ENCODE results near the gene VASN. TPM values are rescaled to one million over a fixed set of nuclear protein-coding genes. Genes with fewer than 3 reads are reported as not detected.
A peak's percentile ranks its signal among the peaks of the same experiment; 100 is the strongest.

The VASN gene
- total RNA-seq, 2 experiments from 2014 or later, result not detected

- H3K27me3 Mint-ChIP-seq, result no peaks in the 10 kb centered on the region
- no peak overlapping the region for H3K4me3 Mint-ChIP-seq
- intact Hi-C loops (cut with micrococcal nuclease), result loop anchor here (10.0 kb wide), 1 partner anchor 56 kb away; the partner anchor contains the start of gene PAM16
- POLR2A ChIA-PET, result interaction anchor here (0.6 to 1.6 kb wide), 5 partner anchors 15 to 729 kb away, joined by 3 to 6 read pairs (median 3); partner anchors contain the start of gene VASN
- H3K9me3 Mint-ChIP-seq, result no peaks in the 10 kb centered on the region
- no peak for ATAC-seq
- H3K36me3 Mint-ChIP-seq (ENCODE audit: low read depth), result peaks cover 21% of the 10 kb centered on the region
- no peak for DNase-seq
- peaks cover 33% of the 10 kb centered on the region for H3K4me1 Mint-ChIP-seq (ENCODE audit: low read depth)
- peak overlapping the region; percentile 20 for H3K27ac Mint-ChIP-seq
- TF ChIP-seq CTCF (IDR thresholded peaks at IDR 0.05), result no peak
- CTCF ChIA-PET, result interaction anchor here (0.7 to 9.9 kb wide), 7 partner anchors 8 to 156 kb away, joined by 3 to 87 read pairs (median 4); no protein-coding TSS in a partner anchor
Observed at GRCh38 chr16:4410335-4411075, 38.9 kb downstream of the VASN start.

- no peak for TF ChIP-seq CTCF (IDR thresholded peaks at IDR 0.05)
- DNase-seq (no peak), ATAC-seq (no peak)
- no peaks in the 10 kb centered on the region for H3K27me3 Mint-ChIP-seq
- peaks cover 22% of the 10 kb centered on the region for H3K36me3 Mint-ChIP-seq (ENCODE audit: low read depth)
- POLR2A ChIA-PET, result interaction anchor here (0.6 to 1.0 kb wide), 2 partner anchors 11 to 20 kb away, joined by 3 read pairs; no protein-coding TSS in a partner anchor
- intact Hi-C loops (cut with micrococcal nuclease), result loop anchor here (10.0 kb wide), 1 partner anchor 57 kb away; the partner anchor contains the start of gene PAM16
- H3K4me1 Mint-ChIP-seq (ENCODE audit: low read depth), result peaks cover 33% of the 10 kb centered on the region
- CTCF ChIA-PET, result interaction anchor here (9.9 kb wide), 1 partner anchor 9 kb away, joined by 87 read pairs; no protein-coding TSS in a partner anchor
- H3K27ac Mint-ChIP-seq, result no peak overlapping the region
- no peaks in the 10 kb centered on the region for H3K9me3 Mint-ChIP-seq
- H3K4me3 Mint-ChIP-seq, result no peak overlapping the region
Observed at GRCh38 chr16:4411684-4412083, 40.0 kb downstream of the VASN start.

DNA sequence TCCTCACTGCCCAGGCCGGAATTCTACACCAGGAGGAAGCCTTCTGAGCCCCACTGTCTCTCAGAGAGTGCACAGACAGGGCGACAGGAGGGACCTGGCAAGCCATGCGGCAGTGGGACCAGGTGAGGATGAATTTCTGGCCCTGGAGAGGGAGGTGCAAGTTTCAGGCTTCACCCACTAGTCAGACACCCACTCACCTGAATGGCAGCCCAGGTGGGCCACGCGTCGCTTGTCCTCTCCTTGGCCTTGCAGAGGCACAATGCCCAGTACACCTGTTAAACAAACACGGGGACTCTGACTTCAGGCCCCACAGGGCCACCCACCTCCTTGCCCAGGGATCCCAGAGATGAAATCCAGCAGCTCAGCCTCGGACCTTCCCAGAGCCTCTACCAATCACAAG, 40.5 kb downstream of the VASN start:
- Mint-ChIP-seq H3K27ac (peak overlapping the region; percentile 34), H3K4me3 (no peak overlapping the region), H3K36me3 (ENCODE audit: low read depth) (peaks cover 22% of the 10 kb centered on the region), H3K9me3 (no peaks in the 10 kb centered on the region), H3K4me1 (ENCODE audit: low read depth) (peaks cover 37% of the 10 kb centered on the region), H3K27me3 (no peaks in the 10 kb centered on the region)
- DNase-seq, result no peak
- POLR2A ChIA-PET, result no interaction called here
- CTCF ChIA-PET, result interaction anchor here (1.2 to 9.9 kb wide), 2 partner anchors 10 to 53 kb away, joined by 3 to 87 read pairs; no protein-coding TSS in a partner anchor
- intact Hi-C loops (cut with micrococcal nuclease), result loop anchor here (10.0 kb wide), 1 partner anchor 57 kb away; the partner anchor contains the start of gene PAM16
- ATAC-seq, result no peak
- no peak for TF ChIP-seq CTCF (IDR thresholded peaks at IDR 0.05)

DNA sequence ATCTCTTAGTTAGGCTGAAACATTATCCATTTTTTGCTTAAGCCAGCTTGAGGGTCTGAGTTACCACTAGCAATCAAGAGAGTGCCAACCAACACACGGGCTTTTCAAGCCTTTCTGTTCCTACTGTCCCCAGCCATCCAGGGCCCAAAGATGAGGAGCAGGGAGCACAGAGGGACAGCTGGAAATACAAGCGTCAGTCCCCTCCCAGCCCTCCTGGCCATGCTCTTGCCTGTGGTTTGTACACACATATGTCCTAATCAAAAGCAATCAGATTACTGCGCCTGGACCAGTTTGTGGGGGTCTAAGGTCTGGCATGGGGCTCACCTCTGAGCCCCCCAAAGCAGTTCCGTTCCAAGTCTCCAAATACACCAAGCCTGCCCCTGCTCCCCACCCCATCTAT, 41.2 kb downstream of the VASN start:
- H3K27me3 Mint-ChIP-seq, result no peaks in the 10 kb centered on the region
- POLR2A ChIA-PET, result no interaction called here
- intact Hi-C loops (cut with micrococcal nuclease), result loop anchor here (10.0 kb wide), 1 partner anchor 58 kb away; the partner anchor contains the start of gene PAM16

More for the DNA sequence above, 41.2 kb downstream of the VASN start:
- ATAC-seq, result no peak
- no peak overlapping the region for H3K27ac Mint-ChIP-seq
- TF ChIP-seq CTCF (IDR thresholded peaks at IDR 0.05), result no peak
- CTCF ChIA-PET, result interaction anchor here (1.1 to 9.9 kb wide), 3 partner anchors 10 to 141 kb away, joined by 3 to 87 read pairs (median 3); no protein-coding TSS in a partner anchor
- H3K4me3 Mint-ChIP-seq, result no peak overlapping the region
- peaks cover 37% of the 10 kb centered on the region for H3K4me1 Mint-ChIP-seq (ENCODE audit: low read depth)
- H3K9me3 Mint-ChIP-seq, result no peaks in the 10 kb centered on the region
- DNase-seq, result no peak
- peaks cover 22% of the 10 kb centered on the region for H3K36me3 Mint-ChIP-seq (ENCODE audit: low read depth)

Measured in activated CD8-positive, alpha-beta T cell treated with anti-CD3 and anti-CD28 coated beads for 36 hours (primary cell).